Uterus (tissue), 2 donors: ENCODE measurements around the gene PARP14.

ENCODE experiments used
- POLR2A ChIP-seq, 2 donors: fragments of 450-650 bp; IDR thresholded peaks; one replicate each; pipeline ENCODE4 v1.6.1; 2016; ENCODE audit warnings: antibody characterized with exemption in 2 of 2, mild to moderate bottlenecking in 1 of 2, moderate library complexity in 1 of 2
- TF ChIP-seq, protein P1 (sequence below), 4 experiments: fragments of 200-600 bp in 2 of 4; fragments of 450-650 bp in 2 of 4; sonication (generic) in 2 of 4; IDR thresholded peaks; one replicate each; pipeline ENCODE4 v1.5.1; 2016 to 2019; ENCODE audit warnings: antibody characterized with exemption in 4 of 4, mild to moderate bottlenecking in 2 of 4, moderate library complexity in 1 of 4

DNA sequence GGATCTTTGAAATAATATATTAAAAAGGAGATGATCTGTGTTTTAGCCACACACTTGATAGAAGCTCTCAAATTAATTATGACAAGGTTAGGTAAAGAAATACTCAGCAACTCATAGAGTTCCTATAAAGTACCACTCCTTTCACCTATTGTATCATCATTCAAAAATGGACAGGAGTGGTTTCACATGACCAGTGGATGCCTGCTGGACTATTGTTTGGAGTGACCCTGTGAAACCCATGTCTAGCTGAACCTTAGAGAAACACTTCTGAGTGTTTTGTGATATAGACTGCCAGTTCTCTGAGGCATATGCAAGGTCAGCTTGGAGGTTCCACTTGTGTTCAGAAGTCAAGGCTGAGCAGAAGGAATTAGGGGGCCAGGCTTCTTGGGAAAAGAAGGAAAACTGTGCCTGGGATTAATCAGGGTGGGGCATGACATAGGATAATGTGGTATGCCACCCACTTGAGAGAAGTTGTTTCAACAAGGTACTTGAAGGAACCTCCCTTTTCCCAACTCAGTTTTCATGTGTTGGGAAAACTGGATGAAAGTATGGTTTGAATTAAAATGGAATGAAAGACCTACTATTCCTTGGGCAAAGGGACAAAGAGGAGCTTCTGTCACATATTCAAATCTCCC, 15.4 kb downstream of the PARP14 start:
- TF ChIP-seq, protein P1, sequence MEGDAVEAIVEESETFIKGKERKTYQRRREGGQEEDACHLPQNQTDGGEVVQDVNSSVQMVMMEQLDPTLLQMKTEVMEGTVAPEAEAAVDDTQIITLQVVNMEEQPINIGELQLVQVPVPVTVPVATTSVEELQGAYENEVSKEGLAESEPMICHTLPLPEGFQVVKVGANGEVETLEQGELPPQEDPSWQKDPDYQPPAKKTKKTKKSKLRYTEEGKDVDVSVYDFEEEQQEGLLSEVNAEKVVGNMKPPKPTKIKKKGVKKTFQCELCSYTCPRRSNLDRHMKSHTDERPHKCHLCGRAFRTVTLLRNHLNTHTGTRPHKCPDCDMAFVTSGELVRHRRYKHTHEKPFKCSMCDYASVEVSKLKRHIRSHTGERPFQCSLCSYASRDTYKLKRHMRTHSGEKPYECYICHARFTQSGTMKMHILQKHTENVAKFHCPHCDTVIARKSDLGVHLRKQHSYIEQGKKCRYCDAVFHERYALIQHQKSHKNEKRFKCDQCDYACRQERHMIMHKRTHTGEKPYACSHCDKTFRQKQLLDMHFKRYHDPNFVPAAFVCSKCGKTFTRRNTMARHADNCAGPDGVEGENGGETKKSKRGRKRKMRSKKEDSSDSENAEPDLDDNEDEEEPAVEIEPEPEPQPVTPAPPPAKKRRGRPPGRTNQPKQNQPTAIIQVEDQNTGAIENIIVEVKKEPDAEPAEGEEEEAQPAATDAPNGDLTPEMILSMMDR (IDR thresholded peaks at IDR 0.05): no peak
- TF ChIP-seq POLR2A (IDR thresholded peaks at IDR 0.05): no peak
